Measurements from ENCODE around the gene CDC20B.
"Not testable (repeated sequence)": the region's sequence is repeated elsewhere in the genome, so short reads cannot be mapped to it uniquely, and the experiment has no call there.

DNA sequence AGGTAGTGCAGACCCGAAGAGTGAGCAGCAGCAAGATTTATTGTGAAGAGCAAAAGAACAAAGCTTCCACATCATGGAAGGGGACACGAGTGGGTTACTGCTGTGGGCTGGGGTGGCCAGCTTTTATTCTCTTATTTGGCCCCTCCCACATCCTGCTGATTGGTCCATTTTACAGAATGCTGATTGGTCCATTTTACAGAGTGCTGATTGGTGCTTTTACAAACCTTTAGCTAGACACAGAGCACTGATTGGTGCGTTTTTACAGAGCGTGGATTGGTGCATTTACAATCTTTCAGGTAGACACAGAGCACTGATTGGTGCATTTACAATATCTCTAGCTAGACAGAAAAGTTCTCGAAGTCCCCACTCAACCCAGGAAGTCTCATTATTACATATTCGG is 82.0 kb downstream of the CDC20B start:
- TF ChIP-seq, protein P1, sequence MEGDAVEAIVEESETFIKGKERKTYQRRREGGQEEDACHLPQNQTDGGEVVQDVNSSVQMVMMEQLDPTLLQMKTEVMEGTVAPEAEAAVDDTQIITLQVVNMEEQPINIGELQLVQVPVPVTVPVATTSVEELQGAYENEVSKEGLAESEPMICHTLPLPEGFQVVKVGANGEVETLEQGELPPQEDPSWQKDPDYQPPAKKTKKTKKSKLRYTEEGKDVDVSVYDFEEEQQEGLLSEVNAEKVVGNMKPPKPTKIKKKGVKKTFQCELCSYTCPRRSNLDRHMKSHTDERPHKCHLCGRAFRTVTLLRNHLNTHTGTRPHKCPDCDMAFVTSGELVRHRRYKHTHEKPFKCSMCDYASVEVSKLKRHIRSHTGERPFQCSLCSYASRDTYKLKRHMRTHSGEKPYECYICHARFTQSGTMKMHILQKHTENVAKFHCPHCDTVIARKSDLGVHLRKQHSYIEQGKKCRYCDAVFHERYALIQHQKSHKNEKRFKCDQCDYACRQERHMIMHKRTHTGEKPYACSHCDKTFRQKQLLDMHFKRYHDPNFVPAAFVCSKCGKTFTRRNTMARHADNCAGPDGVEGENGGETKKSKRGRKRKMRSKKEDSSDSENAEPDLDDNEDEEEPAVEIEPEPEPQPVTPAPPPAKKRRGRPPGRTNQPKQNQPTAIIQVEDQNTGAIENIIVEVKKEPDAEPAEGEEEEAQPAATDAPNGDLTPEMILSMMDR (IDR thresholded peaks at IDR 0.05), result not testable (repeated sequence)
- not testable (repeated sequence) for TF ChIP-seq POLR2A (IDR thresholded peaks at IDR 0.05)
